Right lobe of liver (tissue), 6 donors: ENCODE data around the gene KDM2B. TPM values are rescaled to one million over a fixed set of nuclear protein-coding genes. Genes with fewer than 3 reads are reported as not detected.

ENCODE experiments used
- ATAC-seq, 4 donors: fragments of 200-7000 bp; cut with Tn5 transposase; one replicate each; pipeline ENCODE4 v1.9.1; 2020; ENCODE audit warnings: mild to moderate bottlenecking in 4 of 4, moderate library complexity in 4 of 4
- DNase-seq, 3 donors: peaks; one replicate each; pipeline ENCODE4 v3.0.0-alpha.2; 2020
- H3K27ac ChIP-seq, 3 donors: fragments of 200-600 bp; one replicate each; pipeline ENCODE4 v1.8.0; 2022
- H3K27me3 ChIP-seq, 2 donors: fragments of 200-600 bp; one replicate each; pipeline ENCODE4 v1.8.0; 2022
- H3K36me3 ChIP-seq, 4 donors: fragments of 200-600 bp; sonication (generic) in 1 of 4; one replicate each; pipeline versions ENCODE4 v1.5.1 to v1.8.0; 2017 to 2022; ENCODE audit warnings: control low read depth in 1 of 4
- H3K4me1 ChIP-seq, 4 donors: fragments of 200-600 bp; sonication (generic) in 1 of 4; one replicate each; pipeline versions ENCODE4 v1.5.1 to v1.8.0; 2017 to 2022; ENCODE audit warnings: control low read depth in 1 of 4
- H3K4me3 ChIP-seq, 3 donors: fragments of 200-600 bp; one replicate each; pipeline ENCODE4 v1.8.0; 2022
- H3K9me3 ChIP-seq, 4 donors: fragments of 200-600 bp; sonication (generic) in 1 of 4; one replicate each; pipeline versions ENCODE4 v1.5.1 to v1.8.0; 2017 to 2022; ENCODE audit warnings: control low read depth in 1 of 4
- CTCF ChIP-seq, 4 donors: fragments of 200-600 bp in 3 of 4; fragments of 450-650 bp in 1 of 4; IDR thresholded peaks; one replicate each; pipeline versions ENCODE4 v1.5.1 to v1.8.0; 2016 to 2022; ENCODE audit warnings: antibody characterized with exemption in 4 of 4, mild to moderate bottlenecking in 2 of 4
- POLR2A ChIP-seq: fragments of 450-650 bp; IDR thresholded peaks from one replicate; pipeline ENCODE4 v1.6.1; 2017; ENCODE audit warnings: antibody characterized with exemption, mild to moderate bottlenecking
- WGBS: methylation state at CpG from one replicate; pipeline ENCODE4 v1.1.6; 2018; ENCODE audit warnings: low coverage, low lambda C conversion rate; ENCODE audit not compliant: insufficient coverage; ENCODE audit errors: missing lambda C conversion rate; 5-methylcytosine and 5-hydroxymethylcytosine counted together
- intact Hi-C, 2 donors: fragments of 100-400 bp; cut with DNase I; formaldehyde crosslinking; loops; one replicate each; pipeline versions ENCODE4 v1.11.2 to v1.14.1; 2022
- total RNA-seq, 6 experiments: library from RNA; depleted of rRNA in 2 of 6; stranded (reverse); fragments of >200 nt in 2 of 6; fragmentation: NEBNext Ultra II Directional in 3 of 6; extraction: Animal tissue kit (Norgen Biotek cat#: 25700) in 3 of 6; gene quantifications; one replicate each; pipeline versions ENCODE4 v1.1.0 to v1.2.4, GENCODE V29; 2016 to 2023
- donor health status: DM: no; HTN: yes; CAD: no.
- donor health status: DM: no; HTN: no; CAD: no.
- donor health status: DM: no; HTN: no; CAD: no.
- donor health status: DM: no; HTN: yes; CAD: no.
- donor health status: DM: no; HTN: yes; CAD: no.

Gene KDM2B
- total RNA-seq, 6 experiments from 2014 or later: 4.8 to 22.8 (median 9.8) TPM

- no peak overlapping the region for H3K4me3 ChIP-seq
- no peak for DNase-seq
- no peak for ATAC-seq
- intact Hi-C loops: loop anchor here in 1 of 2 donors (10.0 kb wide), 1 partner anchor 78 kb away; the partner anchor contains the start of gene ANAPC5
- 72% methylated on average over 3 of the region's 11 CpGs for WGBS
- no peaks in the 10 kb centered on the region for H3K27me3 ChIP-seq
- H3K27ac ChIP-seq: no peak overlapping the region
- peaks cover 0 to 51% (median 28%) of the 10 kb centered on the region in 4 donors for H3K36me3 ChIP-seq
- no peaks in the 10 kb centered on the region for H3K4me1 ChIP-seq
- no peaks in the 10 kb centered on the region for H3K9me3 ChIP-seq
- TF ChIP-seq POLR2A (no peak), CTCF (IDR thresholded peaks at IDR 0.05) (no peak)
Measured at GRCh38 chr12:121432740-121433480, 147.9 kb downstream of the KDM2B start.

GRCh38 chr12:121430833-121431415 lies 149.9 kb downstream of the KDM2B start:
- 79% methylated on average over 3 of the region's 6 CpGs for WGBS
- no peak for ATAC-seq
- peaks cover 0 to 60% (median 34%) of the 10 kb centered on the region in 4 donors for H3K36me3 ChIP-seq

GRCh38 chr12:121428883-121429282 lies 151.9 kb downstream of the KDM2B start:
- no peaks in the 10 kb centered on the region for H3K9me3 ChIP-seq
- H3K36me3 ChIP-seq: peaks cover 0 to 71% (median 38%) of the 10 kb centered on the region in 4 donors
- DNase-seq (no peak), ATAC-seq (no peak)
- no peak overlapping the region for H3K4me3 ChIP-seq
- no peaks in the 10 kb centered on the region for H3K27me3 ChIP-seq
- intact Hi-C loops: no loop called here
- WGBS: 93% methylated on average over 6 of the region's 6 CpGs
- H3K27ac ChIP-seq: no peak overlapping the region
- TF ChIP-seq POLR2A: no peak
- no peak for TF ChIP-seq CTCF (IDR thresholded peaks at IDR 0.05)
- H3K4me1 ChIP-seq: no peaks in the 10 kb centered on the region

More at GRCh38 chr12:121430833-121431415, 149.9 kb downstream of the KDM2B start:
- Histone ChIP-seq H3K4me3 (no peak overlapping the region), H3K9me3 (no peaks in the 10 kb centered on the region), H3K4me1 (no peaks in the 10 kb centered on the region), H3K27ac (no peak overlapping the region), H3K27me3 (no peaks in the 10 kb centered on the region)
- TF ChIP-seq CTCF (IDR thresholded peaks at IDR 0.05) (no peak), POLR2A (no peak)
- DNase-seq: no peak
- intact Hi-C loops: loop anchor here in 1 of 2 donors (10.0 kb wide), 1 partner anchor 76 kb away; the partner anchor contains the start of gene ANAPC5

- H3K36me3 ChIP-seq: peaks cover 0 to 79% (median 43%) of the 10 kb centered on the region in 4 donors
Measured at GRCh38 chr12:121427556-121428050, 153.2 kb downstream of the KDM2B start.

More at GRCh38 chr12:121427556-121428050, 153.2 kb downstream of the KDM2B start:
- WGBS: no CpG with 5 or more reads among the region's 2 CpGs
- no peak for ATAC-seq
- H3K9me3 ChIP-seq: no peaks in the 10 kb centered on the region
- no peaks in the 10 kb centered on the region for H3K4me1 ChIP-seq
- TF ChIP-seq POLR2A (no peak), CTCF (IDR thresholded peaks at IDR 0.05) (no peak)
- no peak overlapping the region for H3K4me3 ChIP-seq
- intact Hi-C loops: no loop called here
- DNase-seq: no peak
- no peak overlapping the region for H3K27ac ChIP-seq
- H3K27me3 ChIP-seq: no peaks in the 10 kb centered on the region
